ENCODE results near the gene CARD10. TPM values are rescaled to one million over a fixed set of nuclear protein-coding genes. Genes with fewer than 3 reads are reported as not detected.

Gene CARD10
- total and polyA plus RNA-seq, 2 of the 13 experiments (the other 11 are each of a cell fraction or from before 2014, with no cell fraction given), result 35.2 to 55.8 TPM

GRCh38 chr22:37488337-37489135, 30.7 kb downstream of the CARD10 start (continued):
- no peak for TF ChIP-seq HNF1A (IDR thresholded peaks at IDR 0.05; ENCODE audit: low read depth)
- TF ChIP-seq HNF1A (CRISPR knock-in tag; IDR thresholded peaks at IDR 0.05; ENCODE audit: borderline replicate concordance), result peak; percentile 52; the same call in 1 of the 2 replicates
- TF ChIP-seq ZNF225 (CRISPR knock-in tag; IDR thresholded peaks at IDR 0.05), result 0 out of 2 replicates have a peak, but pooled peaks have one; percentile 15
- TF ChIP-seq RORA (CRISPR knock-in tag; IDR thresholded peaks at IDR 0.05), result no peak
- peak; percentile 73 for TF ChIP-seq MEF2D (CRISPR knock-in tag; IDR thresholded peaks at IDR 0.05)
- TF ChIP-seq ZNF883 (CRISPR knock-in tag; IDR thresholded peaks at IDR 0.05; ENCODE audit: not compliant biosample characterization), result peak; percentile 43
- no peak for TF ChIP-seq E2F2 (CRISPR knock-in tag; IDR thresholded peaks at IDR 0.05; ENCODE audit: borderline replicate concordance)
- peak; percentile 63; the same call in 1 of the 2 replicates for TF ChIP-seq TARDBP (CRISPR knock-in tag; IDR thresholded peaks at IDR 0.05)
- TF ChIP-seq KLF9 (CRISPR knock-in tag; IDR thresholded peaks at IDR 0.05; ENCODE audit: low read depth), result no peak
- TF ChIP-seq ZBTB26 (CRISPR knock-in tag; IDR thresholded peaks at IDR 0.05; ENCODE audit: borderline replicate concordance), result peak; percentile 25; the same call in 1 of the 2 replicates
- 0 out of 2 replicates have a peak, but pooled peaks have one; percentile 64 for TF ChIP-seq ZMYM2 (CRISPR knock-in tag; IDR thresholded peaks at IDR 0.05)
- TF ChIP-seq NRL (CRISPR knock-in tag; IDR thresholded peaks at IDR 0.05; ENCODE audit: borderline replicate concordance), result peak; percentile 28; the same call in 1 of the 2 replicates
- TF ChIP-seq ZNF510 (CRISPR knock-in tag; IDR thresholded peaks at IDR 0.05; ENCODE audit: low read depth), result peak; percentile 52; the same call in 1 of the 2 replicates
- peak; percentile 21; the same call in 1 of the 2 replicates for TF ChIP-seq ZNF580 (CRISPR knock-in tag; IDR thresholded peaks at IDR 0.05; ENCODE audit: borderline replicate concordance, low read depth)
- peak; percentile 92 for TF ChIP-seq HNF1B (CRISPR knock-in tag; IDR thresholded peaks at IDR 0.05)
- 0 out of 2 replicates have a peak, but pooled peaks have one; percentile 72 for TF ChIP-seq ZNF136 (CRISPR knock-in tag; IDR thresholded peaks at IDR 0.05; ENCODE audit: low read depth)
- no peak for TF ChIP-seq SYNCRIP (IDR thresholded peaks at IDR 0.05; ENCODE audit: insufficient read depth, low read depth, low read length)
- peak; percentile 62; the same call in 1 of the 2 replicates for TF ChIP-seq ZIK1 (CRISPR knock-in tag; IDR thresholded peaks at IDR 0.05; ENCODE audit: borderline replicate concordance, low read depth)

Data from HepG2 (cell line).